ENCODE results near the gene HOXC10. TPM values are rescaled to one million over a fixed set of nuclear protein-coding genes. Genes with fewer than 3 reads are reported as not detected.

The HOXC10 gene
- total RNA-seq, 6 donors from 2014 or later, result not detected

GRCh38 chr12:53977596-53978445 lies 7.1 kb upstream of the HOXC10 start:
- H3K4me3 ChIP-seq, result no peak overlapping the region
- DNase-seq (no peak), ATAC-seq (ENCODE audit: low FRiP score in 2 of 2) (no peak)
- TF ChIP-seq, protein P1, sequence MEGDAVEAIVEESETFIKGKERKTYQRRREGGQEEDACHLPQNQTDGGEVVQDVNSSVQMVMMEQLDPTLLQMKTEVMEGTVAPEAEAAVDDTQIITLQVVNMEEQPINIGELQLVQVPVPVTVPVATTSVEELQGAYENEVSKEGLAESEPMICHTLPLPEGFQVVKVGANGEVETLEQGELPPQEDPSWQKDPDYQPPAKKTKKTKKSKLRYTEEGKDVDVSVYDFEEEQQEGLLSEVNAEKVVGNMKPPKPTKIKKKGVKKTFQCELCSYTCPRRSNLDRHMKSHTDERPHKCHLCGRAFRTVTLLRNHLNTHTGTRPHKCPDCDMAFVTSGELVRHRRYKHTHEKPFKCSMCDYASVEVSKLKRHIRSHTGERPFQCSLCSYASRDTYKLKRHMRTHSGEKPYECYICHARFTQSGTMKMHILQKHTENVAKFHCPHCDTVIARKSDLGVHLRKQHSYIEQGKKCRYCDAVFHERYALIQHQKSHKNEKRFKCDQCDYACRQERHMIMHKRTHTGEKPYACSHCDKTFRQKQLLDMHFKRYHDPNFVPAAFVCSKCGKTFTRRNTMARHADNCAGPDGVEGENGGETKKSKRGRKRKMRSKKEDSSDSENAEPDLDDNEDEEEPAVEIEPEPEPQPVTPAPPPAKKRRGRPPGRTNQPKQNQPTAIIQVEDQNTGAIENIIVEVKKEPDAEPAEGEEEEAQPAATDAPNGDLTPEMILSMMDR (IDR thresholded peaks at IDR 0.05), result no peak
- no peak for TF ChIP-seq EP300 (IDR thresholded peaks at IDR 0.05)
- no peak for TF ChIP-seq POLR2A (IDR thresholded peaks at IDR 0.05)
- TF ChIP-seq POLR2AphosphoS5 (IDR thresholded peaks at IDR 0.05), result no peak
- no peak overlapping the region for H3K27ac ChIP-seq
- H3K36me3 ChIP-seq, result no peaks in the 10 kb centered on the region
- peaks cover 22 to 28% (median 25%) of the 10 kb centered on the region in 4 donors for H3K4me1 ChIP-seq
- no peaks in the 10 kb centered on the region for H3K9me3 ChIP-seq
- peaks cover 11 to 92% (median 50%) of the 10 kb centered on the region in 4 donors for H3K27me3 ChIP-seq
- WGBS, 2 donors, result 5 to 7% methylated on average over 11 of the region's 11 CpGs

GRCh38 chr12:53978477-53979356 lies 6.2 kb upstream of the HOXC10 start:
- Histone ChIP-seq H3K4me1 (peaks cover 16 to 26% (median 21%) of the 10 kb centered on the region in 4 donors), H3K4me3 (no peak overlapping the region), H3K36me3 (no peaks in the 10 kb centered on the region), H3K27me3 (peaks cover 11 to 92% (median 46%) of the 10 kb centered on the region in 4 donors), H3K9me3 (no peaks in the 10 kb centered on the region), H3K27ac (no peak overlapping the region)
- TF ChIP-seq, protein P1 (IDR thresholded peaks at IDR 0.05), result no peak
- TF ChIP-seq EP300 (IDR thresholded peaks at IDR 0.05) (no peak), POLR2AphosphoS5 (IDR thresholded peaks at IDR 0.05) (no peak), POLR2A (IDR thresholded peaks at IDR 0.05) (no peak)
- DNase-seq (no peak), ATAC-seq (ENCODE audit: low FRiP score in 2 of 2) (no peak)
- WGBS, 2 donors, result 10 to 12% methylated on average over 14 of the region's 15 CpGs

DNA sequence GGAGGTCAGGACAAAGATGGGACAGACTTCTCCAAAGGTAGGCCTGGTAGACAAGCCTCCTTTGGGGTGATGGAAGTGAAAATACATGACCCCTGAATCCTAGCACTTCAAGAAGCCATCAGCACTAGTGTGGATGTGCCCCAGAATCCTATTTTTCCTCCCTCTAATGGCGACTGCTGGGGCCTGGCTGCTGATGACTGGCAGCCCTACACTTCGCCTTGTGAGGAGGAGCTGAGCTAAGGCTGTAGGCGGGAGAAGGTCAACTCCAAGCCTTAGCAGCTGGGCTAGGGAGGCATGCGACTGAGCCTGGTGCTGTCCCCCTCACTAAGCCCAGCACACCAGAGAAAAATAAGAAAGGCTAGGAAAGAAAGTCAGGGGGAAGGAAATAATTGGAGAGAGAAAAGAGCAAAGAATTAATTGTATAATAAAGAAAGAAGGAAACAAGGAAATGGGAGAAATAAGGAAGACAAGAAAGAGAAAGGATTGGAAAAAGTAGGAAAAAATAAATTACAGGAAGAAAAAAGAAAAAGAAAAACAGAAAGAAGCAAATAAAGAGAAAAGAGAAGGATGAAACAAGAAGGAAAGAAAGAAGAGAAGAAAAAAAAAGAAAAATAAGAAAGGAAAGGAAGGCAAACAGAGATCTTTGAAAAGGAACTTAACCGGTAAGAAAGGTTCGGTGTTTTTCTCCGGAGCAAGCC lies 4.7 kb upstream of the HOXC10 start:
- H3K4me3 ChIP-seq, result no peak overlapping the region
- H3K27ac ChIP-seq, result no peak overlapping the region
- no peak for DNase-seq
- no peaks in the 10 kb centered on the region for H3K9me3 ChIP-seq
- peaks cover 4 to 90% (median 45%) of the 10 kb centered on the region in 4 donors for H3K27me3 ChIP-seq
- 18 to 23% methylated on average over 7 of the region's 7 CpGs for WGBS, 2 donors
- H3K4me1 ChIP-seq, result peaks cover 7 to 22% (median 19%) of the 10 kb centered on the region in 4 donors
- TF ChIP-seq POLR2A (IDR thresholded peaks at IDR 0.05) (no peak), EP300 (IDR thresholded peaks at IDR 0.05) (no peak), POLR2AphosphoS5 (IDR thresholded peaks at IDR 0.05) (no peak)
- TF ChIP-seq, protein P1 (IDR thresholded peaks at IDR 0.05), result no peak
- no peaks in the 10 kb centered on the region for H3K36me3 ChIP-seq
- ATAC-seq (ENCODE audit: low FRiP score in 2 of 2), result no peak

DNA sequence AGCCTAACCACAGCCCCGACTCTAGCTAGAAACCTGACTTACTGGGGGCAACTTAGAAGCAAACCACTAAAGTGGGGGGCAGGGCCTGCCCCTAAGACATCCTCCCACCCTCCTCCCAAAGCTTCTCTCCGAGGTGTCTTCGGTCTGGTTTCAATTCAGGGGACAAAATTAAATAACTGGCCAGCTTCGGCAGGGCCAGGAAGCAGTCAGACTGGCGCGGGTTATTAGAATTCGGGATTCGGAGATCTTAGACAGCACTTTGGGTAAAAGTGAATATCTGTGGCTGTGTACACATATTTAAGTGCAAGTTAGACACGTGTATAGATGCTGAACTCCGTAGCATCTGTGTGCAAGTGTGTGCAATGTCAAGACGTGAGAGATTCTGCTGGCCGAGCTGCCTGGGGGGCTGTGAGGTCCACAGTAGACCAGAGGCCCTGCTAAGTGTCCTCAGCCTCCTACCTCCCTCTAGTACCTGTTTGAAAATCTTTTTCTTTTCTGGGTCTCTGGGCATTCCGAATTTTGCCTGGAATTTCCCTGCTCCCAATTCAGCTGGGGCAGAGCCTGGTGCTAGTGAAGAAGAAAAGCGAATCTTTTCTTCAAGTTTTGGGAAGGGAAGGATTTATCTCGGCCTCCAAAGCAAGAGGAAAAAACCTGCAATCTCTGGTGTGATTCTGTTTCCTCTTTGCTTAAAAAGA lies 4.0 kb upstream of the HOXC10 start:
- H3K4me3 ChIP-seq, result no peak overlapping the region
- no peak for ATAC-seq (ENCODE audit: low FRiP score in 2 of 2)
- no peak overlapping the region for H3K27ac ChIP-seq
- DNase-seq, result no peak
- H3K36me3 ChIP-seq, result no peaks in the 10 kb centered on the region
- TF ChIP-seq, protein P1 (IDR thresholded peaks at IDR 0.05), result no peak
- peaks cover 2 to 90% (median 47%) of the 10 kb centered on the region in 4 donors for H3K27me3 ChIP-seq
- peaks cover 11 to 25% (median 22%) of the 10 kb centered on the region in 4 donors for H3K4me1 ChIP-seq
- H3K9me3 ChIP-seq, result no peaks in the 10 kb centered on the region
- 18 to 32% methylated on average over 15 of the region's 15 CpGs for WGBS, 2 donors
